Epithelial cell of esophagus (primary cell): ENCODE data around the gene FARP1.

ENCODE experiments used
- DNase-seq: peaks from one replicate; pipeline ENCODE4 v3.0.0; 2010; ENCODE audit warnings: low read depth
- H3K4me3 ChIP-seq: 2 replicates; pipeline ENCODE4 v1.5.1; 2011; ENCODE audit warnings: mild to moderate bottlenecking, low read length, control low read depth
- CTCF ChIP-seq: IDR thresholded peaks from 2 replicates; pipeline ENCODE4 v1.5.1; 2011; ENCODE audit warnings: low read depth, mild to moderate bottlenecking, low read length, control low read depth, inconsistent platforms; ENCODE audit not compliant: insufficient read depth; ENCODE audit errors: missing control alignments

FARP1 gene

GRCh38 chr13:98299966-98300350, 157.1 kb downstream of the FARP1 start:
- DNase-seq, result no peak
- H3K4me3 ChIP-seq, result no peak overlapping the region
- no peak for TF ChIP-seq CTCF

GRCh38 chr13:98300956-98301641, 158.2 kb downstream of the FARP1 start:
- peak; percentile 29 for DNase-seq
- H3K4me3 ChIP-seq, result no peak overlapping the region
- TF ChIP-seq CTCF, result no peak

DNA sequence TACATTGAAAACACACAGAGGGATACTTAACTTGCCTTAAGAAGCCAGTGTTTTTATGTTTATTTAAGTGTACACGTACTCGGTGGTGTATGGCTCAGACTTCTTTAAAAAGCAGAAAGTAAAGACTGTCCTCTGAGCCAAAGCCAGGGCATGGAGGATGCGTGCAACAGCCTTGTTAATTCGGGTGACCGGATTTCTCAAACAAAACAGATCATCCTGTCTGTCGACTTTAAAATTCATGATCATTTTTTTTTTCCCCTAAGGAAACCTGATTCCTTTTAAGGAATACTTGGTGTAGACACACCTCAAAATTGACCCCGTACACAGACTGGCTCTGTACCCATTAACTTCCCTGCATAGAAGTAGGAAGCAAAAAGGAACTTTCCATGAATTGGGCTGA, 158.8 kb downstream of the FARP1 start:
- no peak for TF ChIP-seq CTCF
- no peak overlapping the region for H3K4me3 ChIP-seq
- peak; percentile 14 for DNase-seq

DNA sequence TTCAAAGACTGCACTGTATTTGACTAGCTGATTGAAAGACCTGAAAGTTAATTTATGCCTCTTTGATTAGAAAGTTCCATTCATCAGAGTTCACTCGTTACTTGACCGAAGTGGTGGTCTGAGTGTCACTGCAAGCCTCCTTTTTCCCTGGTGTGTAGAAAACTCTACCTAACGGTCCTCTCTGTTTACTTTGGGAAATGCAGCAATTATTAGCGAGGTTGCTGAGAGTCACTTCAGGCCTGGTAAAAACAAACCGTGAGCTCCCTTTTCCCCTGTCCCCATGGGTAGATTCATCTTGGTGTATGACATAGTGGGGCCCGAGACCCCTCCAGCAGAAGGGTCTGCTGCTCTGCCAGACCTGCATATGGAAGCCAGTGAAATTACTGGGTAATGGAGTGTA, 161.0 kb downstream of the FARP1 start:
- no peak overlapping the region for H3K4me3 ChIP-seq
- no peak for DNase-seq
- no peak for TF ChIP-seq CTCF

- H3K4me3 ChIP-seq, result no peak overlapping the region
- DNase-seq, result no peak
- TF ChIP-seq CTCF, result no peak
These were observed 162.8 kb downstream of the FARP1 start for GRCh38 chr13:98305670-98306069.

- TF ChIP-seq CTCF, result no peak
- DNase-seq, result no peak
These were observed 164.7 kb downstream of the FARP1 start for GRCh38 chr13:98307463-98308085.

More at GRCh38 chr13:98307463-98308085, 164.7 kb downstream of the FARP1 start:
- H3K4me3 ChIP-seq, result no peak overlapping the region
